Measurements from ENCODE around the gene NPHS1.

DNA sequence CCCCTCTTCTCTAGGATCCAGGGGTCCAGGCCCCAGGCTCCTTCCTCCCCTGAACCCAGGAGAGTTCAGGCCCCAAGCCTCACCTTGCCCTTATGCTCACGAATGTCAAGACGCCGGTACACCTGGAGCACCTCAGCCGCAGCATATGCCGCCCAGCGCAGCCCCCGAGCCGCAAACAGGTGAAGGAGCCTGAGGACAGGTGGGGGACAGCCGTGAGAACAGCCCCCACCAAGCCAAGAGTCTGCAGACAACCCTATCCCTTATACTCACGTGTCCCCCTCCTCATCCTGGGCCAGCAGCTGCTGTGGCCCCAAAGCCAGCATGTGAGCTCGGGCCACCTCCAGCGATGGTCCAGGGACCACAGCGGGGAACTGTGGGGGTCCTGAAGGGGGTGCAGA is 44.3 kb upstream of the NPHS1 start:
- TF ChIP-seq, protein P1, sequence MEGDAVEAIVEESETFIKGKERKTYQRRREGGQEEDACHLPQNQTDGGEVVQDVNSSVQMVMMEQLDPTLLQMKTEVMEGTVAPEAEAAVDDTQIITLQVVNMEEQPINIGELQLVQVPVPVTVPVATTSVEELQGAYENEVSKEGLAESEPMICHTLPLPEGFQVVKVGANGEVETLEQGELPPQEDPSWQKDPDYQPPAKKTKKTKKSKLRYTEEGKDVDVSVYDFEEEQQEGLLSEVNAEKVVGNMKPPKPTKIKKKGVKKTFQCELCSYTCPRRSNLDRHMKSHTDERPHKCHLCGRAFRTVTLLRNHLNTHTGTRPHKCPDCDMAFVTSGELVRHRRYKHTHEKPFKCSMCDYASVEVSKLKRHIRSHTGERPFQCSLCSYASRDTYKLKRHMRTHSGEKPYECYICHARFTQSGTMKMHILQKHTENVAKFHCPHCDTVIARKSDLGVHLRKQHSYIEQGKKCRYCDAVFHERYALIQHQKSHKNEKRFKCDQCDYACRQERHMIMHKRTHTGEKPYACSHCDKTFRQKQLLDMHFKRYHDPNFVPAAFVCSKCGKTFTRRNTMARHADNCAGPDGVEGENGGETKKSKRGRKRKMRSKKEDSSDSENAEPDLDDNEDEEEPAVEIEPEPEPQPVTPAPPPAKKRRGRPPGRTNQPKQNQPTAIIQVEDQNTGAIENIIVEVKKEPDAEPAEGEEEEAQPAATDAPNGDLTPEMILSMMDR (IDR thresholded peaks at IDR 0.05), result no peak
- no peak for TF ChIP-seq EP300 (IDR thresholded peaks at IDR 0.05)
- TF ChIP-seq POLR2A (IDR thresholded peaks at IDR 0.05), result no peak
- no peak for TF ChIP-seq POLR2AphosphoS5 (IDR thresholded peaks at IDR 0.05)

Measured in stomach (tissue), 4 donors.